Activated CD4-positive, alpha-beta T cell treated with anti-CD3 and anti-CD28 coated beads for 36 hours (primary cell): Measurements from ENCODE around the gene DMRT2. TPM values are rescaled to one million over a fixed set of nuclear protein-coding genes. Genes with fewer than 3 reads are reported as not detected.

Experiments
- ATAC-seq: fragments of 200-7000 bp; cut with Tn5 transposase; one replicate; pipeline ENCODE4 v1.10.0; 2021; ENCODE audit warnings: mild to moderate bottlenecking, moderate library complexity
- CTCF ChIA-PET: fragments of 350-600 bp; sonication (Branson Sonifier 250); formaldehyde crosslinking; loops from one replicate; lab custom pipeline; 2021; ENCODE audit warnings: antibody characterized with exemption; lab: Charles Lee
- POLR2A ChIA-PET: fragments of 350-600 bp; sonication (Branson Sonifier 250); formaldehyde crosslinking; loops from one replicate; lab custom pipeline; 2021; ENCODE audit warnings: antibody characterized with exemption, inconsistent platforms; lab: Charles Lee
- DNase-seq: peaks from one replicate; pipeline ENCODE4 v3.0.0-alpha.2; 2020
- H3K27ac Mint-ChIP-seq: one replicate; pipeline ENCODE4 v1.8.0; 2021; ENCODE audit warnings: mixed read lengths
- H3K27me3 Mint-ChIP-seq: one replicate; pipeline ENCODE4 v1.8.0; 2021; ENCODE audit warnings: mixed read lengths
- H3K36me3 Mint-ChIP-seq: one replicate; pipeline ENCODE4 v1.8.0; 2021; ENCODE audit warnings: low read depth, mixed read lengths
- H3K4me1 Mint-ChIP-seq: one replicate; pipeline ENCODE4 v1.8.0; 2021; ENCODE audit warnings: mixed read lengths
- H3K4me3 Mint-ChIP-seq: one replicate; pipeline ENCODE4 v1.8.0; 2021; ENCODE audit warnings: mild to moderate bottlenecking, moderate library complexity, mixed read lengths
- H3K9me3 Mint-ChIP-seq: one replicate; pipeline ENCODE4 v1.8.0; 2021; ENCODE audit warnings: low read depth, mixed read lengths
- intact Hi-C, 2 experiments: fragments of 100-400 bp; cut with DNase I in 1 of 2; cut with micrococcal nuclease in 1 of 2; formaldehyde crosslinking; loops; one replicate each; pipeline versions ENCODE4 v1.14.2 to v1.15.1; 2022 to 2024; cut with DNase I, micrococcal nuclease
- total RNA-seq, 2 experiments: library from RNA; stranded (reverse); gene quantifications; one replicate each; pipeline ENCODE4 v1.2.3, GENCODE V29; 2021

Gene DMRT2
- total RNA-seq, 2 experiments from 2014 or later, result not detected

GRCh38 chr9:1047591-1048230 is 2.4 kb upstream of the DMRT2 start:
- Mint-ChIP-seq H3K36me3 (peaks cover 3% of the 10 kb centered on the region), H3K27ac (no peak overlapping the region), H3K4me3 (peak overlapping the region; percentile 69), H3K27me3 (peaks cover 82% of the 10 kb centered on the region), H3K9me3 (peaks cover 3% of the 10 kb centered on the region), H3K4me1 (peaks cover 60% of the 10 kb centered on the region)
- ChIA-PET CTCF (interaction anchor here (0.8 to 1.1 kb wide), 2 partner anchors 9 to 28 kb away, joined by 3 to 4 read pairs; no protein-coding TSS in a partner anchor), POLR2A (no interaction called here)
- intact Hi-C loops, result loop anchor here (2.0 kb wide), 2 partner anchors 73 to 207 kb away; partner anchors contain the start of gene DMRT1 (in 1 of the 2)
- DNase-seq, result peak; percentile 43
- ATAC-seq, result peak; percentile 45

GRCh38 chr9:1048231-1048619 is 1.9 kb upstream of the DMRT2 start:
- intact Hi-C loops, result loop anchor here in 1 of 2 experiments (2.0 kb wide), 1 partner anchor 207 kb away; the partner anchor contains the start of gene DMRT1
- H3K4me3 Mint-ChIP-seq, result peak overlapping the region; percentile 69
- ChIA-PET POLR2A (no interaction called here), CTCF (interaction anchor here (0.8 to 1.1 kb wide), 2 partner anchors 9 to 29 kb away, joined by 3 to 4 read pairs; no protein-coding TSS in a partner anchor)
- H3K4me1 Mint-ChIP-seq, result peaks cover 57% of the 10 kb centered on the region
- H3K9me3 Mint-ChIP-seq, result peaks cover 3% of the 10 kb centered on the region
- ATAC-seq (no peak), DNase-seq (peak; percentile 18)
- H3K36me3 Mint-ChIP-seq, result peaks cover 3% of the 10 kb centered on the region
- H3K27me3 Mint-ChIP-seq, result peaks cover 81% of the 10 kb centered on the region
- H3K27ac Mint-ChIP-seq, result no peak overlapping the region

GRCh38 chr9:1048811-1049210 is 1.3 kb upstream of the DMRT2 start:
- CTCF ChIA-PET, result no interaction called here
- POLR2A ChIA-PET, result no interaction called here
- DNase-seq (peak; percentile 17), ATAC-seq (no peak)
- peaks cover 82% of the 10 kb centered on the region for H3K27me3 Mint-ChIP-seq
- peaks cover 3% of the 10 kb centered on the region for H3K36me3 Mint-ChIP-seq
- intact Hi-C loops, result loop anchor here in 1 of 2 experiments (2.0 kb wide), 1 partner anchor 208 kb away; the partner anchor contains the start of gene DMRT1
- no peak overlapping the region for H3K27ac Mint-ChIP-seq
- peaks cover 3% of the 10 kb centered on the region for H3K9me3 Mint-ChIP-seq
- H3K4me1 Mint-ChIP-seq, result peaks cover 57% of the 10 kb centered on the region
- peak overlapping the region; percentile 69 for H3K4me3 Mint-ChIP-seq

GRCh38 chr9:1049641-1050040 is 516 bp upstream of the DMRT2 start:
- Mint-ChIP-seq H3K27ac (no peak overlapping the region), H3K4me3 (peak overlapping the region; percentile 10), H3K36me3 (peaks cover 2% of the 10 kb centered on the region), H3K27me3 (peaks cover 78% of the 10 kb centered on the region), H3K9me3 (peaks cover 3% of the 10 kb centered on the region), H3K4me1 (peaks cover 56% of the 10 kb centered on the region)
- intact Hi-C loops, result loop anchor here in 1 of 2 experiments (1.0 to 5.0 kb wide), 3 partner anchors 77 to 547 kb away; partner anchors contain the start of genes DMRT1 and KANK1
- ChIA-PET CTCF (no interaction called here), POLR2A (no interaction called here)
- DNase-seq (peak; percentile 36), ATAC-seq (no peak)

GRCh38 chr9:1051210-1051583 is 1.0 kb downstream of the DMRT2 start:
- Mint-ChIP-seq H3K27me3 (peaks cover 77% of the 10 kb centered on the region), H3K9me3 (peaks cover 3% of the 10 kb centered on the region), H3K27ac (no peak overlapping the region), H3K4me3 (no peak overlapping the region), H3K36me3 (no peaks in the 10 kb centered on the region), H3K4me1 (peaks cover 47% of the 10 kb centered on the region)
- ChIA-PET CTCF (interaction anchor here (0.6 kb wide), 1 partner anchor 263 kb away, joined by 4 read pairs; no protein-coding TSS in a partner anchor), POLR2A (no interaction called here)
- no peak for DNase-seq
- intact Hi-C loops, result loop anchor here in 1 of 2 experiments (5.0 kb wide), 1 partner anchor 549 kb away; the partner anchor contains the start of gene KANK1
- ATAC-seq, result no peak

- H3K4me3 Mint-ChIP-seq, result no peak overlapping the region
- H3K27me3 Mint-ChIP-seq, result peaks cover 76% of the 10 kb centered on the region
- H3K27ac Mint-ChIP-seq, result no peak overlapping the region
- no peaks in the 10 kb centered on the region for H3K36me3 Mint-ChIP-seq
- POLR2A ChIA-PET, result no interaction called here
- ATAC-seq (peak; percentile 38), DNase-seq (peak; percentile 65)
- CTCF ChIA-PET, result no interaction called here
- intact Hi-C loops, result loop anchor here in 1 of 2 experiments (1.0 to 5.0 kb wide), 2 partner anchors 8 to 549 kb away; partner anchors contain the start of gene KANK1
- peaks cover 46% of the 10 kb centered on the region for H3K4me1 Mint-ChIP-seq
- H3K9me3 Mint-ChIP-seq, result peaks cover 3% of the 10 kb centered on the region
Measured at GRCh38 chr9:1051584-1052275, 1.6 kb downstream of the DMRT2 start.

- peaks cover 37% of the 10 kb centered on the region for H3K4me1 Mint-ChIP-seq
- intact Hi-C loops, result loop anchor here in 1 of 2 experiments (1.0 to 5.0 kb wide), 2 partner anchors 9 to 550 kb away; partner anchors contain the start of gene KANK1
- peak overlapping the region; percentile 26 for H3K4me3 Mint-ChIP-seq
- H3K9me3 Mint-ChIP-seq, result peaks cover 3% of the 10 kb centered on the region
- ChIA-PET CTCF (no interaction called here), POLR2A (no interaction called here)
- H3K27ac Mint-ChIP-seq, result no peak overlapping the region
- H3K27me3 Mint-ChIP-seq, result peaks cover 69% of the 10 kb centered on the region
- DNase-seq (peak; percentile 16), ATAC-seq (no peak)
- H3K36me3 Mint-ChIP-seq, result no peaks in the 10 kb centered on the region
Measured at GRCh38 chr9:1052365-1053281, 2.5 kb downstream of the DMRT2 start.

- H3K27me3 Mint-ChIP-seq, result peaks cover 65% of the 10 kb centered on the region
- ChIA-PET POLR2A (no interaction called here), CTCF (interaction anchor here (1.1 kb wide), 1 partner anchor 19 kb away, joined by 3 read pairs; no protein-coding TSS in a partner anchor)
- H3K27ac Mint-ChIP-seq, result no peak overlapping the region
- intact Hi-C loops, result loop anchor here in 1 of 2 experiments (5.0 kb wide), 1 partner anchor 551 kb away; the partner anchor contains the start of gene KANK1
- H3K4me3 Mint-ChIP-seq, result no peak overlapping the region
- no peaks in the 10 kb centered on the region for H3K36me3 Mint-ChIP-seq
- DNase-seq, result no peak
- H3K4me1 Mint-ChIP-seq, result peaks cover 31% of the 10 kb centered on the region
- ATAC-seq, result no peak
- peaks cover 3% of the 10 kb centered on the region for H3K9me3 Mint-ChIP-seq
Measured at GRCh38 chr9:1053282-1053621, 3.1 kb downstream of the DMRT2 start.

GRCh38 chr9:1053986-1054425 is 3.8 kb downstream of the DMRT2 start:
- Mint-ChIP-seq H3K36me3 (no peaks in the 10 kb centered on the region), H3K27me3 (peaks cover 61% of the 10 kb centered on the region), H3K4me3 (no peak overlapping the region), H3K27ac (no peak overlapping the region), H3K4me1 (peaks cover 24% of the 10 kb centered on the region), H3K9me3 (peaks cover 3% of the 10 kb centered on the region)
- CTCF ChIA-PET, result interaction anchor here (1.1 kb wide), 2 partner anchors 18 to 80 kb away, joined by 3 read pairs; no protein-coding TSS in a partner anchor
- no peak for DNase-seq
- intact Hi-C loops, result loop anchor here in 1 of 2 experiments (5.0 kb wide), 1 partner anchor 552 kb away; the partner anchor contains the start of gene KANK1
- POLR2A ChIA-PET, result no interaction called here
- no peak for ATAC-seq

GRCh38 chr9:1055166-1055565 is 5.0 kb downstream of the DMRT2 start:
- ChIA-PET POLR2A (no interaction called here), CTCF (no interaction called here)

More at GRCh38 chr9:1055166-1055565, 5.0 kb downstream of the DMRT2 start:
- no peak for ATAC-seq
- Mint-ChIP-seq H3K4me1 (peaks cover 13% of the 10 kb centered on the region), H3K9me3 (no peaks in the 10 kb centered on the region), H3K36me3 (no peaks in the 10 kb centered on the region), H3K27me3 (peaks cover 54% of the 10 kb centered on the region), H3K4me3 (no peak overlapping the region), H3K27ac (no peak overlapping the region)
- intact Hi-C loops, result no loop called here
- DNase-seq, result no peak
